Muscle of back (tissue), 11 donors: ENCODE data around the gene PCDHA4. TPM values are rescaled to one million over a fixed set of nuclear protein-coding genes. Genes with fewer than 3 reads are reported as not detected.
"Not testable (repeated sequence)": the region's sequence is repeated elsewhere in the genome, so short reads cannot be mapped to it uniquely, and the experiment has no call there.

ENCODE experiments used
- DNase-seq, 3 donors: peaks; one replicate each; pipeline versions ENCODE4 v3.0.0 to v3.0.0-alpha.2; 2013
- polyA plus RNA-seq, 10 donors: library from polyadenylated mRNA; unstranded; fragments of 120-200 nt; gene quantifications; one replicate each; pipeline ENCODE4 v1.2.1, GENCODE V29; 2013; ENCODE audit not compliant: insufficient read length in 10 of 10

The PCDHA4 gene
- polyA plus RNA-seq, 10 donors, result 0.04 to 0.39 (median 0.18) TPM

DNA sequence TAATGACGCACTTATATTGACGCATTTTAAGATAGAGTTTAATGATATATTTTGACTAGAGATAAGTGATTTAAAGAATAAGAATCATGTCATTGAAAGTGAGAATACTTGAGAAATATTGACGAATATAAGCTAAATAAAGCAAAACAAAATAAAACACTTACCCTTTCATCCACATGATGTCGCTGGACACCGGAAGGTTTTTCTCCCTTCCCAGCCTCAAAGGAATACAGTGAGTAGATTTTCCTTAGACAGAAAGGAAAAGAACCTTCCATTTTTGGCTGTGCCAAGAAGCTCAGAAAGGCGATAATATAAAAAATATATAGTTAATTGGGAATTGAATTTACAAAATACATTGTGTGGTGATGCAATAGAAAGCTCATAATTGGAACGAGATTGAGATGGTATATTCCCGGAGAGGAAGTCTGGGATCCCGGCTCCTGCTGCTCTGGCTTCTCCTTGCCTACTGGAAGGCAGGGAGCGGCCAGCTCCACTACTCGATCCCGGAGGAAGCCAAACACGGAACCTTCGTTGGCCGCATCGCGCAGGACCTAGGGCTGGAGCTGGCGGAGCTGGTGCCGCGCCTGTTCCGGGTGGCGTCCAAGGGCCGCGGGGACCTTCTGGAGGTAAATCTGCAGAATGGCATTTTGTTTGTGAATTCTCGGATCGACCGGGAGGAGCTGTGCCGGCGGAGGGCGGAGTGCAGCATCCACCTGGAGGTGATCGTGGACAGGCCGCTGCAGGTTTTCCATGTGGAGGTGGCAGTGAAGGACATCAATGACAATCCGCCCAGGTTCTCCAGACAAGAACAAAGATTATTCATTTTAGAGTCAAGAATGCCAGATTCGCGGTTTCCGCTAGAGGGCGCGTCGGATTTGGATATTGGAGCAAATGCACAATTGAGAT, 14.8 kb downstream of the PCDHA4 start, which contains the start of gene PCDHA5:
Gene PCDHA5, plus strand, starts transcription at position 239 of the 906 bp plus-strand sequence.
- DNase-seq, result no peak

DNA sequence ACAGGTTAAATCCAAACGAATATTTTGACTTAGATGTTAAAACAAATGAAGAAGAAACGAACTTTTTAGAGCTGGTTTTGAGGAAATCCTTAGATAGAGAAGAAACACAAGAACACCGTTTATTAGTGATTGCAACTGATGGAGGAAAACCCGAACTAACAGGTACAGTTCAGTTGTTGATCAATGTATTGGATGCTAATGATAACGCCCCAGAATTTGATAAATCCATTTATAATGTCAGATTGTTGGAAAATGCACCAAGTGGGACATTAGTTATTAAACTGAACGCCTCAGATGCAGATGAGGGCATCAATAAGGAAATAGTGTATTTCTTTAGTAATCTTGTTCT, 15.4 kb downstream of the PCDHA4 start:
- DNase-seq, result no peak

DNA sequence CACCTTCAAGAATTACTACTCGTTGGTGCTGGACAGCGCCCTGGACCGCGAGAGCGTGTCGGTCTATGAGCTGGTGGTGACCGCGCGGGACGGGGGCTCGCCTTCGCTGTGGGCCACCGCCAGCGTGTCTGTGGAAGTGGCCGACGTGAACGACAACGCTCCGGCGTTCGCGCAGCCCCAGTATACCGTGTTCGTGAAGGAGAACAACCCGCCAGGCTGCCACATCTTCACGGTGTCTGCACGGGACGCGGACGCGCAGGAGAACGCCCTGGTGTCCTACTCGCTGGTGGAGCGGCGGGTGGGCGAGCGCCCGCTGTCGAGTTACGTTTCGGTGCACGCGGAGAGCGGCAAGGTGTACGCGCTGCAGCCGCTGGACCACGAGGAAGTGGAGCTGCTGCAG, 16.1 kb downstream of the PCDHA4 start:
- DNase-seq, result not testable (repeated sequence)

DNA sequence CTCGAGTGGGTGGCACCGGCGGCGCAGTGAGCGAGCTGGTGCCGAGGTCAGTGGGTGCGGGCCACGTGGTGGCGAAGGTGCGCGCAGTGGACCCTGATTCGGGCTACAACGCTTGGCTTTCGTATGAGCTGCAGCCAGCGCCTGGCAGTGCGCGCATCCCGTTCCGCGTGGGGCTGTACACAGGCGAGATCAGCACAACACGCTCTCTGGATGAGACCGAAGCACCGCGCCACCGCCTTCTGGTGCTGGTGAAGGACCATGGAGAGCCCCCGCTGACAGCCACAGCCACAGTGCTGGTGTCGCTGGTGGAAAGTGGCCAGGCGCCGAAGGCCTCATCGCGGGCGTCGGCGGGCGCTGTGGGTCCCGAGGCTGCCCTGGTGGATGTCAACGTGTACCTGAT, 16.6 kb downstream of the PCDHA4 start:
- DNase-seq, result no peak

DNA sequence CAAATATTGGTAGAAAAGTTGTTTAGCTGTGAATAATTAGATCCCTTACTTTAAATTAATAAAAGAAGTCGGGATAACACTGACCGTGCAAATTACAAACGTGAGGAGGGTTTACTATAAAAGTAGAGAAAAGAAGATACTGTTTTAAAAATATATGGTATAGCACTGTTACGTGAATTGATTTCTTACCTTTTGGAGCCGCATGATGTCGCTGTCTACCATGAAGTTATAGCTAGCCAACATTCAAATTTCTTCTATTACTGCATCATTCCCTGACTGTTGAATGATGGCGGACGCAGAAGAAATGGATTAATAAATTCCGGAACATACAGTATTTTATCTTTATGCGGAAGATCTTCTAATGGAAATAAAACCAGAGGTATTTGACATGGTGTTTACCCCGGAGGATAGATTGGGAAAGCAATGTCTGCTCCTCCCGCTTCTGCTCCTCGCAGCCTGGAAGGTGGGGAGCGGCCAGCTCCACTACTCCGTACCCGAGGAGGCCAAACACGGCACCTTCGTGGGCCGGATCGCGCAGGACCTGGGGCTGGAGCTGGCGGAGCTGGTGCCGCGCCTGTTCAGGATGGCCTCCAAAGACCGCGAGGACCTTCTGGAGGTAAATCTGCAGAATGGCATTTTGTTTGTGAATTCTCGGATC, 21.0 kb downstream of the PCDHA4 start, which contains the start of gene PCDHA6:
Gene PCDHA6, plus strand, starts transcription at position 257 of the 658 bp plus-strand sequence. Its CDS starts 132 bp downstream, at position 389.
- DNase-seq, result no peak

DNA sequence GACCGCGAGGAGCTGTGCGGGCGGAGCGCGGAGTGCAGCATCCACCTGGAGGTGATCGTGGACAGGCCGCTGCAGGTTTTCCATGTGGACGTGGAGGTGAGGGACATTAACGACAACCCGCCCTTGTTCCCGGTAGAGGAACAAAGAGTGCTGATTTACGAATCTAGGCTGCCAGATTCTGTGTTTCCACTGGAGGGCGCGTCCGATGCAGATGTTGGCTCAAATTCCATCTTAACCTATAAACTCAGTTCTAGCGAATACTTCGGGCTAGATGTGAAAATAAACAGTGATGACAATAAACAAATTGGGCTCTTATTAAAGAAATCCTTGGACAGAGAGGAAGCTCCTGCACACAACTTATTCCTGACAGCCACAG, 21.5 kb downstream of the PCDHA4 start:
- DNase-seq, result no peak

DNA sequence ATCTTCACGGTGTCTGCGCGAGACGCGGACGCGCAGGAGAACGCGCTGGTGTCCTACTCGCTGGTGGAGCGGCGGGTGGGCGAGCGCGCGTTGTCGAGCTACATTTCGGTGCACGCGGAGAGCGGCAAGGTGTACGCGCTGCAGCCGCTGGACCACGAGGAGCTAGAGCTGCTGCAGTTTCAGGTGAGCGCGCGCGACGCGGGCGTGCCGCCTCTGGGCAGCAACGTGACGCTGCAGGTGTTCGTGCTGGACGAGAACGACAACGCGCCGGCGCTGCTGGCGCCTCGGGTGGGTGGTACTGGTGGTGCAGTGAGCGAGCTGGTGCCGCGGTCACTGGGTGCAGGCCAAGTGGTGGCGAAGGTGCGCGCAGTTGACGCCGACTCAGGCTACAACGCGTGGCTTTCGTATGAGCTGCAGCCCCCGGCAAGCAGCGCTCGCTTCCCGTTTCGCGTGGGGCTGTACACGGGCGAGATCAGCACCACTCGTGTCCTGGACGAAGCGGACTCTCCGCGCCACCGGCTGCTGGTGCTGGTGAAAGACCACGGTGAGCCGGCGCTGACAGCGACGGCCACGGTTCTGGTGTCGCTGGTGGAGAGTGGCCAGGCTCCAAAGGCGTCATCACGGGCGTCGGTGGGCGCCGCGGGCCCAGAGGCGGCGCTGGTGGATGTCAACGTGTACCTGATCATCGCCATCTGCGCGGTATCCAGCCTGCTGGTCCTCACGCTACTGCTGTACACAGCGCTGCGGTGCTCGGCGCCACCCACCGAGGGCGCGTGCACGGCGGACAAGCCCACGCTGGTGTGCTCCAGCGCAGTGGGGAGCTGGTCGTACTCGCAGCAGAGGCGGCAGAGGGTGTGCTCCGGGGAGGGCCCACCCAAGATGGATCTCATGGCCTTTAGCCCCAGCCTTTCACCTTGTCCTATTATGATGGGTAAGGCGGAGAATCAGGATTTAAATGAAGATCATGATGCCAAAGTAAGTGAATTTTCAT, 22.9 kb downstream of the PCDHA4 start:
- not testable (repeated sequence) for DNase-seq

DNA sequence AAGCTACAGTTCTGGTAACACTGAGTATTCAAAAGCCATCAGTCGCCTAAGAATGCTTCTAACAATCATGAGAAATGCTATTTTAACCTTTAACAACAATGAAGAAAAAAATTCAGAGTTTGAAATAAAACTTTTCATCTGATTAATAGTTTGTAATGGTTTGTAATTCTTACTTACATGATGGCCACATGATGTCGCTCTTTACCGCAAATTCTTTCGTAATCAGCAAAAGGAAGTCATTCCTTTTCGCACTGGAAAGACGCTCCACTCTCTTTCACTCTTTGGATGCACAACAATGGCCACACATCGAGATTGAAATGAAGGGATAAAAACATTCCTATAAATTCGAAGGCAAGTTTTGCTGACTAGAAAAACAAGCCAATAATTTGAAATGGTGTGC, 27.1 kb downstream of the PCDHA4 start, which contains the start of gene PCDHA7:
Gene PCDHA7, plus strand, starts transcription at position 277 of the 400 bp plus-strand sequence. Its CDS starts 115 bp downstream, at position 392.
- DNase-seq, result peak in 1 of 3 donors; percentile 5

DNA sequence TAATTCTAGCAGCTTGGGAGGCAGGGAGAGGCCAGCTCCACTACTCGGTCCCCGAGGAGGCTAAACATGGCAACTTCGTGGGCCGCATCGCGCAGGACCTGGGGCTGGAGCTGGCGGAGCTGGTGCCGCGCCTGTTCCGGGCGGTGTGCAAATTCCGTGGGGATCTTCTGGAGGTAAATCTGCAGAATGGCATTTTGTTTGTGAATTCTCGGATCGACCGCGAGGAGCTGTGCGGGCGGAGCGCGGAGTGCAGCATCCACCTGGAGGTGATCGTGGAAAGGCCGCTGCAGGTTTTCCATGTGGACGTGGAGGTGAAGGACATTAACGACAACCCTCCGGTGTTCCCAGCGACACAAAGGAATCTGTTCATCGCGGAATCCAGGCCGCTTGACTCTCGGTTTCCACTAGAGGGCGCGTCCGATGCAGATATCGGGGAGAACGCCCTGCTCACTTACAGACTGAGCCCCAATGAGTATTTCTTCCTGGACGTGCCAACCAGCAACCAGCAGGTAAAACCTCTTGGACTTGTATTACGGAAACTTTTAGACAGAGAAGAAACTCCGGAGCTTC, 27.7 kb downstream of the PCDHA4 start:
- not testable (repeated sequence) for DNase-seq

DNA sequence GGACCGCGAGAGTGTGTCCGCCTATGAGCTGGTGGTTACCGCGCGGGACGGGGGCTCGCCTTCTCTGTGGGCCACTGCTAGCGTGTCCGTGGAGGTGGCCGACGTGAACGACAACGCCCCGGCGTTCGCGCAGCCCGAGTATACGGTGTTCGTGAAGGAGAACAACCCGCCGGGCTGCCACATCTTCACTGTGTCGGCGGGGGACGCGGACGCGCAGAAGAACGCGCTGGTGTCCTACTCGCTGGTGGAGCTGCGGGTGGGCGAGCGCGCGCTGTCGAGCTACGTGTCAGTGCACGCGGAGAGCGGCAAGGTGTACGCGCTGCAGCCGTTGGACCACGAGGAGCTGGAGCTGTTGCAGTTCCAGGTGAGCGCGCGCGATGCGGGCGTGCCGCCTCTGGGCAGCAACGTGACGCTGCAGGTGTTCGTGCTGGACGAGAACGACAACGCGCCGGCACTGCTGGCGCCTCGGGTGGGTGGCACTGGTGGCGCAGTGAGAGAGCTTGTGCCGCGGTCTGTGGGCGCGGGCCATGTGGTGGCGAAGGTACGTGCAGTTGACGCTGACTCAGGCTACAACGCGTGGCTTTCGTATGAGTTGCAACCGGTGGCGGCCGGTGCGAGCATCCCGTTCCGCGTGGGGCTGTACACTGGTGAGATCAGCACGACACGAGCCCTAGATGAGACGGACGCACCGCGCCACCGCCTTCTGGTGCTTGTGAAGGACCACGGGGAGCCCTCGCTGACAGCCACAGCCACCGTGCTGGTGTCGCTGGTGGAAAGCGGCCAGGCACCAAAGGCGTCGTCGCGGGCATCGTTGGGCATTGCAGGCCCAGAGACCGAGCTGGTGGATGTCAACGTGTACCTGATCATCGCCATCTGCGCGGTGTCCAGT, 29.0 kb downstream of the PCDHA4 start:
- no peak for DNase-seq

DNA sequence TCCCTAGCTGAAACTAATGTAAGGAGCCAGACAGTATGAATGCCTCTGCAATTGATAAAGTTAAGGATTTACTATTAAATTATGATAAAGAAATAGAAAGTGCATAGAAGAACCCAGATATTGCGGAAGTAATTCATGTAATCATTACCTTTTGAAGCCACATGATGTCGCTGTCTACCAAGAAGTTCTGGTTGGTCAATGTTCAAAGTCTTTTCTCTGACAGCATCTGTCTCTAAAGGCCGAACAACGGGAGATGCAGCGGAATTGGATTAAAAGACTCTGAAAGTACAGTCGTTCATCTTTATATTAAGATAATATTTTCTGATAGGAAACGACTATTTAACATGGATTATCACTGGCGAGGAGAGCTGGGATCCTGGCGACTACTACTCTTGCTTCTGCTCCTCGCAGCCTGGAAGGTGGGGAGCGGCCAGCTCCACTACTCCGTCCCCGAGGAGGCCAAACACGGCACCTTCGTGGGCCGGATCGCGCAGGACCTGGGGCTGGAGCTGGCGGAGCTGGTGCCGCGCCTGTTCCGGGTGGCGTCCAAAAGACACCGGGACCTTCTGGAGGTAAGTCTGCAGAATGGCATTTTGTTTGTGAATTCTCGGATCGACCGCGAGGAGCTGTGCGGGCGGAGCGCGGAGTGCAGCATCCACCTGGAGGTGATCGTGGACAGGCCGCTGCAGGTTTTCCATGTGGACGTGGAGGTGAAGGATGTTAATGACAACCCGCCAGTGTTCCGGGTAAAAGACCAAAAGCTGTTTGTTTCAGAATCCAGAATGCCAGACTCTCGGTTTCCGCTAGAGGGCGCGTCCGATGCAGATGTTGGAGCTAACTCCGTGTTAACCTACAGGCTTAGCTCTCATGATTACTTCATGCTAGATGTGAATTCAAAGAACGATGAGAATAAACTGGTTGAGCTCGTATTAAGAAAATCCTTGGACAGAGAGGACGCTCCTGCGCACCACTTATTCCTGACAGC, 34.4 kb downstream of the PCDHA4 start, which contains the start of gene PCDHA8:
Gene PCDHA8, plus strand, starts transcription at position 210 of the 985 bp plus-strand sequence. Its CDS starts 135 bp downstream, at position 345.
- DNase-seq, result no peak

DNA sequence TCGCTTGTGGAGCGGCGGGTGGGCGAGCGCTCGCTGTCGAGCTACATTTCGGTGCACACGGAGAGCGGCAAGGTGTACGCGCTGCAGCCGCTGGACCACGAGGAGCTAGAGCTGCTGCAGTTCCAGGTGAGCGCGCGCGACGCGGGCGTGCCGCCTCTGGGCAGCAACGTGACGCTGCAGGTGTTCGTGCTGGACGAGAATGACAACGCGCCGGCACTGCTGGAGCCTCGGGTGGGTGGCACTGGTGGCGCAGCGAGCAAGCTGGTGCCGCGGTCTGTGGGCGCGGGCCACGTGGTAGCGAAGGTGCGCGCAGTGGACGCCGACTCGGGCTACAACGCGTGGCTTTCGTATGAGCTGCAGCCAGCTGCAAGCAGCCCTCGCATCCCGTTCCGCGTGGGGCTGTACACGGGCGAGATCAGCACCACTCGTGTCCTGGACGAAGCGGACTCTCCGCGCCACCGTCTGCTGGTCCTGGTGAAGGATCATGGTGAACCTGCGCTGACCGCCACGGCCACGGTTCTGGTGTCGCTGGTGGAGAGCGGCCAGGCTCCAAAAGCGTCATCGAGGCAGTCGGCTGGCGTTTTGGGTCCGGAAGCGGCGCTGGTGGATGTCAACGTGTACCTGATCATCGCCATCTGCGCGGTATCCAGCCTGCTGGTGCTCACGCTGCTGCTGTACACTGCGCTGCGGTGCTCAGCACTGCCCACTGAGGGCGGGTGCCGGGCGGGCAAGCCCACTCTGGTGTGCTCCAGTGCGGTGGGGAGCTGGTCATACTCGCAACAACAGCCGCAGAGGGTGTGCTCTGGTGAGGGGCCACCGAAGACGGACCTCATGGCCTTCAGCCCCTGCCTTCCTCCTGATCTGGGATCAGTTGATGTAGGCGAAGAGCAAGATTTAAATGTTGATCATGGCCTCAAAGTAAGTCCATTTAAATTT, 36.2 kb downstream of the PCDHA4 start:
- no peak for DNase-seq

DNA sequence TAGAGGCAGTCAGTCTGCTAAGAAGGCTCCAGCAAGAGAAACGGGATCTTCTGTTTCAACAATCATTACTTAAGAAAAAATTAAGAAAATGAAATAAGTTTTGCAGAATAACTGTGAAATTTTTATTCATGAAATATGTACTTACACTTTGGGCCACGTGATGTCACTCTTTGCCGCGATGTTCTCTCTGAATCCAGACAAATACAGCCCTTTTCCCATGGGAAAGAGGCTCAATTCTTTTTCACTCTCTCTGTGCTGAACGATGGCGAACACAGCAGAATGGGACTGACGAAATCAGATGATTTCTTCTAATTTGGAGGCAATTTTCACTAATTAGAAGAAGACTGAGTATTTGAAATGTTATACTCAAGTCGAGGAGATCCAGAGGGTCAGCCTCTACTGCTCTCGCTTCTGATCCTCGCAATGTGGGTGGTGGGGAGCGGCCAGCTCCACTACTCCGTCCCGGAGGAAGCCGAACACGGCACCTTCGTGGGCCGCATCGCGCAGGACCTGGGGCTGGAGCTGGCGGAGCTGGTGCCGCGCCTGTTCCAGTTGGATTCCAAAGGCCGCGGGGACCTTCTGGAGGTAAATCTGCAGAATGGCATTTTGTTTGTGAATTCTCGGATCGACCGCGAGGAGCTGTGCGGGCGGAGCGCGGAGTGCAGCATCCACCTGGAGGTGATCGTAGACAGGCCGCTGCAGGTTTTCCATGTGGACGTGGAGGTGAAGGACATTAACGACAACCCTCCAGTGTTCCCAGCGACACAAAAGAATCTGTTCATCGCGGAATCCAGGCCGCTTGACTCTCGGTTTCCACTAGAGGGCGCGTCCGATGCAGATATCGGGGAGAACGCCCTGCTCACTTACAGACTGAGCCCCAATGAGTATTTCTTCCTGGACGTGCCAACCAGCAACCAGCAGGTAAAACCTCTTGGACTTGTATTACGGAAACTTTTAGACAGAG, 41.6 kb downstream of the PCDHA4 start, which contains the start of gene PCDHA9:
Gene PCDHA9, plus strand, starts transcription at position 244 of the 964 bp plus-strand sequence. Its CDS starts 114 bp downstream, at position 358.
- not testable (repeated sequence) for DNase-seq

DNA sequence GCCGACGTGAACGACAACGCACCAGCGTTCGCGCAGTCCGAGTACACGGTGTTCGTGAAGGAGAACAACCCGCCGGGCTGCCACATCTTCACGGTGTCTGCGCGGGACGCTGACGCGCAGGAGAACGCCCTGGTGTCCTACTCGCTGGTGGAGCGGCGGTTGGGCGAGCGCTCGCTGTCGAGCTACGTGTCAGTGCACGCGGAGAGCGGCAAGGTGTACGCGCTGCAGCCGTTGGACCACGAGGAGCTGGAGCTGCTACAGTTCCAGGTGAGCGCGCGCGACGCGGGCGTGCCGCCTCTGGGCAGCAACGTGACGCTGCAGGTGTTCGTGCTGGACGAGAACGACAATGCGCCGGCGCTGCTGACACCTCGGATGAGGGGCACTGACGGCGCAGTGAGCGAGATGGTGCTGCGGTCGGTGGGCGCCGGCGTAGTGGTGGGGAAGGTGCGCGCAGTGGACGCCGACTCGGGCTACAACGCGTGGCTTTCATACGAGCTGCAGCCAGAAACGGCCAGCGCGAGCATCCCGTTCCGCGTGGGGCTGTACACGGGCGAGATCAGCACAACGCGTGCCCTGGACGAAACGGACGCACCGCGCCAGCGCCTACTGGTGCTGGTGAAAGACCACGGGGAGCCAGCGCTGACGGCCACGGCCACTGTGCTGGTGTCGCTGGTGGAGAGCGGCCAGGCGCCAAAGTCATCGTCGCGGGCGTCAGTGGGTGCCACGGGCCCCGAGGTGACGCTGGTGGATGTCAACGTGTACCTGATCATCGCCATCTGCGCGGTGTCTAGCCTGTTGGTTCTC, 43.2 kb downstream of the PCDHA4 start:
- DNase-seq, result not testable (repeated sequence)
